Stimulated activated naive CD4-positive, alpha-beta T cell treated with Interleukin-2 at 50 U/mL for 16 hours (primary cell): ENCODE measurements around the gene NTM.
"Not testable (repeated sequence)": the region's sequence is repeated elsewhere in the genome, so short reads cannot be mapped to it uniquely, and the experiment has no call there.

Experiments used
- DNase-seq: peaks from one replicate; lab custom pipeline; 2025; lab: John Stamatoyannopoulos, UW

NTM gene

DNA sequence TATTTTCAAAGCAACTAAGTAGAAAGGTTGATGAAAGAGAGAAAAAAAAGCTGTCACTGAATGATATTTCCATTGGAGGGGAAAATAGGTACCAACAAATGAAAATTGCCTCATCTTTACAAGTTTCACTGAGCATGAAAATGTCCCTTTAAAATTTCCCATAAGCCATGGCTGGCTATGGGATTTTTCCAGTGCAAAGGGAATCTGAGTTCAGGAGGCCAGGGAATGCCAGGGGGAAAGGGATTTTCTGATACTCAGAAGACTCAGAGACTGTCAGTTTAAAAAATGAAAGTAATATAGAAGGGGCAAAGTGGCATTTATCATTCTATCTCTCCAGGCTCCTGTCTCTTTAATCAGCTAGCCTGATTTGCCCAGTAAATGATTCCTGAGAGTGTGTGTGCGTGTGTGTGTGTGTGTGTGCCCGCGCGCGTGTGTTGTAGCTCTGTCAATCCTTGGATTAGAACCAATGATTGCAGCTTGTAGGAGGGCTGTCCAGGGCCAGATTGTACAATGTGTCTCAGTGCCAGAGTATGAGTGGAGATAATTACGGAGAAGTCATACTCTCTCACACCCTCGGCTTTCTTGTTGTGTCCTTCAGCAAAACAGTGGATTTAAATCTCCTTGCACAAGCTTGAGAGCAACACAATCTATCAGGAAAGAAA, at the start of gene NTM:
TSS of gene NTM (plus strand) at position 526 of the 662 bp plus-strand sequence.
- no peak for DNase-seq

GRCh38 chr11:131324921-131325570, 45.4 kb upstream of the NTM start:
- DNase-seq = no peak

DNA sequence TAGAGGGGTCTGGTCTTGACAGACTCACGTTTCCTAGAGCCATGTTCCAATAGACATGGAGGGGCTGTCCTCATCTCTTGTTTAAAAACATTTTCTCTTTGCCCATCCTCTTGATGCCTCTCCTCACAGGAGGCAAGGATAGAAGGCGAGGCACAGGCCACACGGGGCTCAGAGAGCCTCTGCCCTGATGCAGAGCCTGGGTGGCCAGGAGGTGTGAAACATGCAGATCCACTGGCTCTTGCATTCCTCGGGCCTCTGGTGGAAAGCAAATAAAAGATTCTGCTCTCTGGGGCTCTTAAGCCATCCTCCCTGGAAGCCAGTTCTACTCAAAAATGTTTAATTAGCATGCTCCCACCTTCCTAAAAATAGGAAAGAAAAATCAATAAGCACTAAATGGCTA, 43.6 kb upstream of the NTM start:
- no peak for DNase-seq

DNA sequence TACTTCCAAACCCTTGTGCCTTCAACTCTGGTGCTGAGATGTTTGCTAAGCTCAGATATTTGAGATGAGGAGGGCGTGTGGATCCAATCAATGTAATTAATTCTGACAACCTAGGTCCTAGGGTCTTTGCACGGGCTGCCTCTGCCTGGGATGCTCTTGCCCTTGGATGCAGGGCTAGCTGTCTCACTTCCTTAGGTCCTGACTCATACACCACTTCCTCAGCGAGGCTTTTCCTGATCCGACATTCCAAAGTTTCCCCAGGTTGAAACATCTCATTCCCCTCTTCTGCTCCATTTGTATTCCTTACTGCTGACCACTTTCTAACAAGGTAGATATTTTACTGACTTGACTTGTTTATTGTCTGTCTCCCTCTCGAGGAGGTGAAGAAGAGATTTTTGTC, 43.0 kb upstream of the NTM start:
- DNase-seq = no peak

- DNase-seq = no peak
Observed at GRCh38 chr11:131328843-131329242, 41.6 kb upstream of the NTM start.

DNA sequence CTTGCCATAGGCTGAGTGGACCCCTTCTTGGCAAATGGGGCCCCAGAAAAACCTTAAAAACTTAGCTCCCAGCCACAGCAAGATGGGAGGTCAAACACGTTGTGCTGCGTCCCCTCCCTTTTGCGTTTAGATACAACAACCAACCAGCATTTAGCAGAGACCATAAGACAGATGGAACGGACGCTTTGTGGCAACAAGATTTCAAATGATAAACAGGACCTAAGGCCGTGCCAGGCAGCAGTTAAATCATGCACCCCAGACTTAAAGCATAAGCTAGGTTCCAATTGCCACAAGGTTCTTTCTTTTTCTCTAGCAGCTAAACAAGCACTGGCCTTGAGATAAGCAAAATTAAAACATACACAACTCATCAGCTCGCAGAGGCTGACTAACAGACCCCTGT, 39.4 kb upstream of the NTM start:
- DNase-seq = no peak

GRCh38 chr11:131331546-131331945, 38.9 kb upstream of the NTM start:
- DNase-seq = no peak

DNA sequence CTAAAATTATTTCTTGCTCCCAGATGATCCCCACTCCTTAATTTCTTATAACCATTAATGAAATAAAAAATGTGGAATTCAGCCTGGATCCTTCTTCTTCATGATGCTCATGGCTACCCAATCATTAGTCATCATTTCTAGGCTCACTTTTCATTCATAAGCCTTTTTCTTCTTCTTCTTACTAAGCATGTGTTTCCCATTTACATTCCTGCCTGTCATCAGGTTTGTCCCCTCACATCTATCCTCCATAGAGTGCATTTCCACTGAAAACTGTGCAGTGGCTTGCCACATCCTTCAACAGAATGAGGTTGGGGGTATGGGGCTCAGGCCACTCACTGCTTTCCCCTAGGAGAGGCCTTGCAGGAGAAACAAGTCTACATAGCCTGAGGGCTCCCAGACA, 35.8 kb upstream of the NTM start:
- no peak for DNase-seq

- not testable (repeated sequence) for DNase-seq
Observed at GRCh38 chr11:131341900-131342299, 28.5 kb upstream of the NTM start.

DNA sequence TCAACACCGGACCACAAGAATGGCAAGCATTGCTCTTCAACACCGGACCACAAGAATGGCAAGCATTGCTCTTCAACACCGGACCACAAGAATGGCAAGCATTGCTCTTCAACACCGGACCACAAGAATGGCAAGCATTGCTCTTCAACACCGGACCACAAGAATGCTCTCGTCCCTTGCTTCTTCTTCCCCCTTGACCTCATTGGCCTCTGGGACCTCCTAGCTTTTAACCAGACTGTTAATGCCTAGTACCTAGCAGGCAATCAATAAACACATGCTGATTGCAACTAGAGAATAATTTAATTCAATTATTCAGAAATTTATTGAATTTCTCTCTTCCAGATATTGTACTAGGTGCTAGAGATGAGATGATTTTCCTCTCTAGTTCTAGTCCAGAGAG, 28.0 kb upstream of the NTM start:
- DNase-seq = not testable (repeated sequence)

GRCh38 chr11:131345406-131345805, 25.0 kb upstream of the NTM start:
- no peak for DNase-seq

DNA sequence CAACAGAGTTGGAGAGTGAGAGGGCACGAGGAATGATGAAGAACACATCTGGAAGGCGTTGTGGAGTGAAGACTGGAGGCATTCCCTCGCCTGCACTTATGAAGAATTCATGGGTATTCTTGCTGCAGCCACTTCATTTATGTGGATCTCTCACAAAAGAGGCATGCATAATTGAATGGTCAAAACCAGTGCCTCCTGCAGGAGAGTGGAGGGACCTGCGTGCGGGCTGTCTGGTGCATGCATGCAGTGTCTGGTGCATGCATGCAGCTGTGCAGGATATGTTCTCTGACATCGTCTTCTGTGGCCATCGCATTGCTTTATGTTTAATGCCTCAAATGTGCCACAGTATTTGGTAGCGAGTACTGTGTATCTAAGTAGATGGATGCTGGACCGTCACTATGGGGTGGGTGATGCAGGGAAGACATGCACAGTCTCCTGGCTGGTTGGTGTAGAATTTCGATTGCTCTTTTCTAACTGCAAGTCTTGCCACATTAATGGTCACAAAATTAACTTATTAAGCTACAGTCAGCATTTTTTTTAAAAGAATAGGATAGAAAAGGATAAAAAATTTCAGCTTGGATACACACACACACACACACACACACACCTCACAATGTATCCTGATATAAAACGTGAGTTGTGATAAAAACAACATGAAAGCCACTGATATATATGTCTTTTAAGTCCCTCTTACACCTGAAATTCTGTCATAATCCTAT, 20.9 kb upstream of the NTM start:
- DNase-seq = no peak

DNA sequence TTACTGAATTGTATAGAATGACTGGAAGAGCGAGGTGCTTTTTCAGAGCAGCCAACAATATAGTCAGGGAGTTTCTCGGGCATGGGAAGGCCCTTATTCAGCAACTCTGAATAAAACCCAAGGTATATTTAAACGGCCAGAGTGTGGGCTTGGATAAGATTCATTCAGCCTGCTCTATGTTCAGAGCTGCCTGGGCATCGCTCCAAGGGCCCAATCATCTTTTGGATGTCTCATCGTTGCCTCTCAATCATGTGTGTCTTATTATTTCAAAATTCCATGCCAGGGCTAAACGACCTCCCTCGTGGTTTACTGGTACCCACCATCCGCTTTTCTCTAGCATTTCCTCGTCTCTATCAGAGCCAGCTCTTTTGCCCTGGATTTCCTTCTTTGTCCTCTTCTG, 19.5 kb upstream of the NTM start:
- DNase-seq = no peak

- no peak for DNase-seq
Observed at GRCh38 chr11:131351848-131352247, 18.6 kb upstream of the NTM start.

DNA sequence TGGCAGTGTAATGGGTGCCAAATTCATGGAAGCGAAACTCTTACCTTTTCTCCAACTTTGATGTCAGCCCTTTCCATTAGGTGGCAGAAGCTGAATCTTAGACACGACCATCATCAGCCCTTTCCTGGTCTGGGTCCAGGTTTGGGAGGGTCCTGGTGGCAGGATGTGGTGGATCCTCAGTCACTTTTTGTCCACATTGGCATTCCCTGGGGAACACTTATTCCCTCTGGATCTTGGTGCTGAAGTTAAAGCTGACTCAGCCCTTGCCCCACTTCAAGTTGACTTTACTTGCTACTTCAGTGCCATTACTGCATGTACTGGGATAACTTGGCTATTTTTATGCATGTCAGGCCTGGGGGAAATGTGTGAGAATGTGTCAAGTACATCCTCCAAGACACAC, 16.6 kb upstream of the NTM start:
- no peak for DNase-seq

DNA sequence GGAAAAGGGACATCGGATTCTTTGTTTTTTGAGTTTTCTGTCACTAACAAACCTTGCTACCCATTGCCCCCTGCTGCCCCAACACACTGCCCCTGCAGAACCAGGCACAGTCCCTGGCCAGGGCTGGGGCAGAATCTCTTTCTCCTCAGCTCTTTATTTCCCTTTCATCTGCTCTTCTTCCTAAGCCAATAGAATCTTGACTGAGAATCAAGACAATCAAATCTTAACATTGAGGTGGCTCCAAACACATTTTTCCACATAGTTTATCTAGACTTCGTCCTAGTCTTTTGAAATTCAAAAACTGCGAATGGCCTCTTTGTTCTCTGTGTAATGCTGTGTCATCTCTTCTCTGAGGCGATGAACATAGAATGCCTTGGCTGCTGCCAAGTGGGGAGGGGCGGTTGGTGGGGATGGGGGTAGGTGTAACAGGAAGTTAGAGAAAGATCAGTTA, 16.1 kb upstream of the NTM start:
- no peak for DNase-seq

DNA sequence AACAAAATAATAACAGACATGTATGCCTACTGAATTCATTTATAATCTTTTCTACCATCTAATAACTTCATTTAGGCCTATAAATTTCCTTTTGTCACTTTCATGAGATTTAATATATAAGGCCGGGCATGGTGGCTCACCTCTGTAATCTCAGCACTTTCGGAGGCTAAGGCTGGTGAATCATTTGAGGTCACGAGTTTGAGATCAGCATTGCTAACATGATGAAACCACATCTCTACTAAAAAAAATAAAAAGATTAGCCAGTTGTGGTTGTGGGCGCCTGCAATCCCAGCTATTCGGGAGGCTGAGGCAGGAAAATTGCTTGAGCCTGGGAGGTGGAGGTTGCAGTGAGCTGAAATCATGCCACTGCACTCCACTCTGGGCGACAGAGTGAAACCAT, 14.2 kb upstream of the NTM start:
- DNase-seq = no peak

GRCh38 chr11:131365329-131365930, 5.0 kb upstream of the NTM start:
- DNase-seq = no peak

DNA sequence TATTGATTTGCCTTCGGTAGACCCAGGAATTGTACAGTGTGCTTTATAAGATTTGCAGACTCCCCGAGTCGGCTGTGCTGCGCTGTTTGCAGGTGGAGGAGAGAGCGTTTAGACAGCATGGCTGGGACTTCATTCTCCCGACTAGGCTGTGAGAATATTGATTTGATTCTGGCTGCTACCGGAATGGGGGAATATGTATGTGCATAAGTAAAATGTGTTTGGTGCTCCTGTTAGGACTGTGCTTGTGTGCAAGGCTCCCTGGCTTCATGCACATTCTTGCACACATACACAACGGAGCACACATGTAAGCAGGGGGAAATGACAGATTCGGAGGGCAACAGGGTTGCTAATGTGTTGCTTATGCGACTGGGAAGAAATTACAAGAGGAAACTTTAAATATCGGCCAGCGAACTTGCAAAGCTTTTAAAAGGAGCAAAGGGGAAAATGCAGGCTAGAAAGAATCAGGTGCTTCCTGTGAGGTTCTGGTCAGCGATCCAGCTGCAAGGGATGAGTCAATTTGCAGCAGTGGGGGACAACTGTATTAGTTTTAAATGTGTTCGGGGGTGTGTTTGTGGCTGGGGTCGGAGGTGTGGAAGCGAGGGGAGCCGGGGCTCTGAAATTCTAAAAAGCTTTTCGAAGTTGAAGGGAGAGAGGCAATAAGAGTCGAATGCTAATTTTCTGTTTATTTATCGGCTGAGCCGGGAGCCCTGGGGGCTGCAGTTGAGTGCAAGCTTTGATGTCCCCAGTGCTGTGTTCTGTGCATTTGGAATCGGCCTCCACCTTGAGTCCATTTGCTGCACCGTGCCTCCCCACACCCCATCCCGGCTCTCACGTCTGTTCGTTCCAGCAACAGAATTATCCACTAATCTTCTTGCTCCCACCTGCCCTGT, 731 bp downstream of the NTM start:
- DNase-seq = no peak

DNA sequence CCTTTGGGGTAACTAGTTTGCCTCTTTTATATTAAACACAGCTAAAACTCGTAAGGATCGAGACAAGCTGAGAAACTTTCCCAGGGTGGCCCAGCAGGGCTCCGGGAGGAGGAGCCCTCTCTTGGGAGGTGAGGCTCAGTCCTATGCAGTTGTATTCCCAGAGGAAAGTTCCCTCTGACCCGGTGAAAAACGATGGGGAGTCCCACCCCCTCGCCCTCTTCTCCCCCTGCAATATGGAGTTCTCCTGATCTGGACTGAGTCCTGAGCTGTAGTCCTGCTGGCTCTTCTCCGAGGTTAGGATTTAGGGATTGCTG, 1.3 kb downstream of the NTM start:
- no peak for DNase-seq

- DNase-seq = no peak
Observed at GRCh38 chr11:131372234-131372962, 2.0 kb downstream of the NTM start.
